ENCODE measurements around the gene SON.

SON gene

GRCh38 chr21:33541756-33542639, 840 bp upstream of the SON start, which contains the start of gene GART:
TSS of gene GART (minus strand) at chr21:33542117. CDS start at chr21:33539315, 2,802 bp downstream.
- TF ChIP-seq, protein P1, sequence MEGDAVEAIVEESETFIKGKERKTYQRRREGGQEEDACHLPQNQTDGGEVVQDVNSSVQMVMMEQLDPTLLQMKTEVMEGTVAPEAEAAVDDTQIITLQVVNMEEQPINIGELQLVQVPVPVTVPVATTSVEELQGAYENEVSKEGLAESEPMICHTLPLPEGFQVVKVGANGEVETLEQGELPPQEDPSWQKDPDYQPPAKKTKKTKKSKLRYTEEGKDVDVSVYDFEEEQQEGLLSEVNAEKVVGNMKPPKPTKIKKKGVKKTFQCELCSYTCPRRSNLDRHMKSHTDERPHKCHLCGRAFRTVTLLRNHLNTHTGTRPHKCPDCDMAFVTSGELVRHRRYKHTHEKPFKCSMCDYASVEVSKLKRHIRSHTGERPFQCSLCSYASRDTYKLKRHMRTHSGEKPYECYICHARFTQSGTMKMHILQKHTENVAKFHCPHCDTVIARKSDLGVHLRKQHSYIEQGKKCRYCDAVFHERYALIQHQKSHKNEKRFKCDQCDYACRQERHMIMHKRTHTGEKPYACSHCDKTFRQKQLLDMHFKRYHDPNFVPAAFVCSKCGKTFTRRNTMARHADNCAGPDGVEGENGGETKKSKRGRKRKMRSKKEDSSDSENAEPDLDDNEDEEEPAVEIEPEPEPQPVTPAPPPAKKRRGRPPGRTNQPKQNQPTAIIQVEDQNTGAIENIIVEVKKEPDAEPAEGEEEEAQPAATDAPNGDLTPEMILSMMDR (IDR thresholded peaks at IDR 0.05; ENCODE audit: extremely low read depth, insufficient read depth, missing control alignments), result no peak
- DNase-seq (ENCODE audit: low spot score), result peak; percentile 82
- in situ Hi-C loops (cut with MboI; ENCODE audit: low pct_unique_long_range_greater_than_20kb, low sequenced_read_pairs, unreplicated experiment), result no loop called here

- DNase-seq (ENCODE audit: low spot score), result peak; percentile 46
- in situ Hi-C loops (cut with MboI; ENCODE audit: low pct_unique_long_range_greater_than_20kb, low sequenced_read_pairs, unreplicated experiment), result no loop called here
- TF ChIP-seq, protein P1 (IDR thresholded peaks at IDR 0.05; ENCODE audit: extremely low read depth, insufficient read depth, missing control alignments), result no peak
Measured at GRCh38 chr21:33543505-33544129, 779 bp downstream of the SON start.

GRCh38 chr21:33544451-33545195, 1.8 kb downstream of the SON start:
- in situ Hi-C loops (cut with MboI; ENCODE audit: low pct_unique_long_range_greater_than_20kb, low sequenced_read_pairs, unreplicated experiment), result no loop called here
- TF ChIP-seq, protein P1 (IDR thresholded peaks at IDR 0.05; ENCODE audit: extremely low read depth, insufficient read depth, missing control alignments), result no peak
- no peak for DNase-seq (ENCODE audit: low spot score)

- in situ Hi-C loops (cut with MboI; ENCODE audit: low pct_unique_long_range_greater_than_20kb, low sequenced_read_pairs, unreplicated experiment), result no loop called here
- TF ChIP-seq, protein P1 (IDR thresholded peaks at IDR 0.05; ENCODE audit: extremely low read depth, insufficient read depth, missing control alignments), result no peak
- no peak for DNase-seq (ENCODE audit: low spot score)
Measured at GRCh38 chr21:33546086-33546485, 3.2 kb downstream of the SON start.

DNA sequence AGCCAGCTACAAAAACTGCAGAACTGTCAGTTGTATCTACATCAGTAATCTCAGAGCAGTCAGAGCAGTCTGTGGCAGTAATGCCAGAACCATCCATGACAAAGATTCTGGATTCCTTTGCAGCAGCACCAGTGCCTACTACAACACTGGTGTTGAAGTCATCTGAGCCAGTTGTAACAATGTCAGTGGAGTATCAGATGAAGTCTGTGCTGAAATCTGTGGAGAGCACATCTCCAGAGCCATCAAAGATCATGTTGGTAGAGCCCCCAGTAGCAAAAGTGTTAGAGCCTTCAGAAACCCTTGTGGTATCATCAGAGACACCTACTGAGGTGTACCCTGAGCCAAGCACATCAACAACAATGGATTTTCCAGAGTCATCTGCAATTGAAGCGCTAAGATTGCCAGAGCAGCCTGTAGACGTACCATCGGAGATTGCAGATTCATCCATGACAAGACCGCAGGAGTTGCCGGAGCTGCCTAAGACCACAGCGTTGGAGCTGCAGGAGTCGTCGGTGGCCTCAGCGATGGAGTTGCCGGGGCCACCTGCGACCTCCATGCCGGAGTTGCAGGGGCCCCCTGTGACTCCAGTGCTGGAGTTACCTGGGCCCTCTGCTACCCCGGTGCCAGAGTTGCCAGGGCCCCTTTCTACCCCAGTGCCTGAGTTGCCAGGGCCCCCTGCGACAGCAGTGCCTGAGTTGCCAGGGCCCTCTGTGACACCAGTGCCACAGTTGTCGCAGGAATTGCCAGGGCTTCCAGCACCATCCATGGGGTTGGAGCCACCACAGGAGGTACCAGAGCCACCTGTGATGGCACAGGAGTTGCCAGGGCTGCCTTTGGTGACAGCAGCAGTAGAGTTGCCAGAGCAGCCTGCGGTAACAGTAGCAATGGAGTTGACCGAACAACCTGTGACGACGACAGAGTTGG, 7.3 kb downstream of the SON start:
- no peak for DNase-seq (ENCODE audit: low spot score)
- in situ Hi-C loops (cut with MboI; ENCODE audit: low pct_unique_long_range_greater_than_20kb, low sequenced_read_pairs, unreplicated experiment), result no loop called here
- TF ChIP-seq, protein P1 (IDR thresholded peaks at IDR 0.05; ENCODE audit: extremely low read depth, insufficient read depth, missing control alignments), result no peak
